Muscle of back (tissue), 13 donors: ENCODE measurements around the gene CCL2. TPM values are rescaled to one million over a fixed set of nuclear protein-coding genes. Genes with fewer than 3 reads are reported as not detected.
"Not testable (repeated sequence)": the region's sequence is repeated elsewhere in the genome, so short reads cannot be mapped to it uniquely, and the experiment has no call there.

Experiments used
- DNase-seq, 3 donors: peaks; one replicate each; pipeline versions ENCODE4 v3.0.0 to v3.0.0-alpha.2; 2013
- long read RNA-seq, 9 donors: transcript quantifications; one replicate each; lab custom pipeline, GENCODE V29; 2026
- polyA plus RNA-seq, 10 donors: library from polyadenylated mRNA; unstranded; fragments of 120-200 nt; gene quantifications; one replicate each; pipeline ENCODE4 v1.2.1, GENCODE V29; 2013; ENCODE audit not compliant: insufficient read length in 10 of 10

Gene CCL2
- 10 to 100 TPM; 43.5 to 93.7 (median 60.9) TPM for polyA plus RNA-seq
- long read RNA-seq, donor 1, transcript CCL2-201 (3 exons, 741 nt): major isoform, 42 of 63 reads
- long read RNA-seq, donor 1, transcript CCL2-203 (1 exons, 996 nt): minor isoform, 19 of 63 reads
- long read RNA-seq, donor 1, partial matches to known transcripts: 0 of 63 reads
- long read RNA-seq, donor 1, other reads (novel, unspliced or antisense): 0 of 63 reads
- long read RNA-seq, donor 2, transcript CCL2-203 (1 exons, 996 nt): minor isoform, 8 of 24 reads
- long read RNA-seq, donor 2, transcript CCL2-201 (3 exons, 741 nt): major isoform, 15 of 24 reads
- long read RNA-seq, donor 2, partial matches to known transcripts: 0 of 24 reads
- long read RNA-seq, donor 2, other reads (novel, unspliced or antisense): 0 of 24 reads
- long read RNA-seq, donor 3: 0 reads
- long read RNA-seq, donor 4, transcript CCL2-203 (1 exons, 996 nt): minor isoform, 11 of 24 reads
- long read RNA-seq, donor 4, transcript CCL2-201 (3 exons, 741 nt): major isoform, 12 of 24 reads
- long read RNA-seq, donor 4, partial matches to known transcripts: 0 of 24 reads
- long read RNA-seq, donor 4, other reads (novel, unspliced or antisense): 0 of 24 reads
- long read RNA-seq, donor 5, transcript CCL2-202 (2 exons, 736 nt): minor isoform, 5 of 63 reads
- long read RNA-seq, donor 5, transcript CCL2-201 (3 exons, 741 nt): major isoform, 45 of 63 reads
- long read RNA-seq, donor 5, transcript CCL2-203 (1 exons, 996 nt): minor isoform, 13 of 63 reads
- long read RNA-seq, donor 5, partial matches to known transcripts: 0 of 63 reads
- long read RNA-seq, donor 5, other reads (novel, unspliced or antisense): 0 of 63 reads
- long read RNA-seq, donor 6, transcript CCL2-201 (3 exons, 741 nt): major isoform, 25 of 42 reads
- long read RNA-seq, donor 6, transcript CCL2-203 (1 exons, 996 nt): minor isoform, 14 of 42 reads
- long read RNA-seq, donor 6, partial matches to known transcripts: 0 of 42 reads
- long read RNA-seq, donor 6, other reads (novel, unspliced or antisense): 0 of 42 reads
- long read RNA-seq, donor 7, transcript CCL2-201 (3 exons, 741 nt): major isoform, 24 of 34 reads
- long read RNA-seq, donor 7, transcript CCL2-203 (1 exons, 996 nt): minor isoform, 8 of 34 reads
- long read RNA-seq, donor 7, partial matches to known transcripts: 0 of 34 reads
- long read RNA-seq, donor 7, other reads (novel, unspliced or antisense): 0 of 34 reads
- long read RNA-seq, donor 8, transcript CCL2-203 (1 exons, 996 nt): minor isoform, 10 of 40 reads
- long read RNA-seq, donor 8, transcript CCL2-201 (3 exons, 741 nt): major isoform, 29 of 40 reads
- long read RNA-seq, donor 8, partial matches to known transcripts: 0 of 40 reads
- long read RNA-seq, donor 8, other reads (novel, unspliced or antisense): 0 of 40 reads
- long read RNA-seq, donor 9, partial matches to known transcripts: 0 of 3 reads
- long read RNA-seq, donor 9, other reads (novel, unspliced or antisense): 0 of 3 reads

GRCh38 chr17:34254651-34255380 is at the start of gene CCL2:
TSS of gene CCL2 (plus strand) at chr17:34255285. CDS start at chr17:34255350, 65 bp downstream.
- peak; percentile 80 to 95 (median 89) for DNase-seq

- DNase-seq: no peak
Observed at GRCh38 chr17:34205401-34205800, 49.7 kb upstream of the CCL2 start.

- no peak for DNase-seq
Observed at GRCh38 chr17:34206569-34206968, 48.5 kb upstream of the CCL2 start.

- no peak for DNase-seq
Observed at GRCh38 chr17:34207572-34207971, 47.5 kb upstream of the CCL2 start.

GRCh38 chr17:34218748-34219147 is 36.3 kb upstream of the CCL2 start:
- DNase-seq: no peak

GRCh38 chr17:34219405-34219804 is 35.7 kb upstream of the CCL2 start:
- no peak for DNase-seq

- no peak for DNase-seq
Observed at GRCh38 chr17:34220045-34220751, 34.9 kb upstream of the CCL2 start.

- no peak for DNase-seq
Observed at GRCh38 chr17:34220752-34221395, 34.2 kb upstream of the CCL2 start.

- DNase-seq: no peak
Observed at GRCh38 chr17:34221411-34221810, 33.7 kb upstream of the CCL2 start.

- peak in 1 of 3 donors; percentile 42 for DNase-seq
Observed at GRCh38 chr17:34222722-34223497, 32.2 kb upstream of the CCL2 start.

- DNase-seq: no peak
Observed at GRCh38 chr17:34225046-34225445, 30.0 kb upstream of the CCL2 start.

GRCh38 chr17:34226011-34226743 is 28.9 kb upstream of the CCL2 start:
- DNase-seq: no peak

GRCh38 chr17:34226744-34227034 is 28.4 kb upstream of the CCL2 start:
- no peak for DNase-seq

- DNase-seq: not testable (repeated sequence)
Observed at GRCh38 chr17:34227293-34227692, 27.8 kb upstream of the CCL2 start.

GRCh38 chr17:34227707-34228106 is 27.4 kb upstream of the CCL2 start:
- DNase-seq: no peak

- no peak for DNase-seq
Observed at GRCh38 chr17:34228781-34229180, 26.3 kb upstream of the CCL2 start.

GRCh38 chr17:34230342-34230741 is 24.7 kb upstream of the CCL2 start:
- DNase-seq: no peak

- no peak for DNase-seq
Observed at GRCh38 chr17:34234616-34235015, 20.5 kb upstream of the CCL2 start.
